Type B pancreatic cell (in vitro differentiated cells): ENCODE measurements around the gene RBM38. TPM values are rescaled to one million over a fixed set of nuclear protein-coding genes. Genes with fewer than 3 reads are reported as not detected.

Experiments used
- DNase-seq: peaks from one replicate; pipeline ENCODE4 v3.0.0; 2021; ENCODE audit warnings: mixed read lengths; ENCODE audit not compliant: unreplicated experiment; ENCODE audit errors: extremely low spot score
- H3K27ac Mint-ChIP-seq: 2 replicates; pipeline ENCODE4 v1.8.0; 2021; ENCODE audit warnings: mild to moderate bottlenecking, mixed read lengths
- H3K27me3 Mint-ChIP-seq: 2 replicates; pipeline ENCODE4 v1.8.0; 2021; ENCODE audit warnings: mixed read lengths
- H3K36me3 Mint-ChIP-seq: 2 replicates; pipeline ENCODE4 v1.8.0; 2021; ENCODE audit warnings: mixed read lengths
- H3K4me1 Mint-ChIP-seq: one replicate; pipeline ENCODE4 v1.8.0; 2021; ENCODE audit warnings: mixed read lengths; ENCODE audit not compliant: unreplicated experiment
- H3K4me3 Mint-ChIP-seq: 2 replicates; pipeline ENCODE4 v1.8.0; 2021; ENCODE audit warnings: mild to moderate bottlenecking, mixed read lengths
- H3K9me3 Mint-ChIP-seq: 2 replicates; pipeline ENCODE4 v1.8.0; 2021; ENCODE audit warnings: mixed read lengths
- CTCF ChIP-seq: fragments of 200-600 bp; sonication (generic); conservative IDR thresholded peaks from 2 replicates; pipeline ENCODE4 v1.5.0; 2021; ENCODE audit warnings: antibody characterized with exemption, mild to moderate bottlenecking
- total RNA-seq: library from RNA; stranded (reverse); gene quantifications from 2 replicates; pipeline ENCODE4 v1.2.1, GENCODE V29; 2021; ENCODE audit warnings: low replicate concordance

Gene RBM38
- total RNA-seq, 1 donor from 2014 or later, result 26.5 TPM

GRCh38 chr20:57420571-57421252, 29.5 kb downstream of the RBM38 start:
- Mint-ChIP-seq H3K27ac (no peak overlapping the region), H3K4me3 (no peak overlapping the region), H3K36me3 (no peaks in the 10 kb centered on the region), H3K9me3 (no peaks in the 10 kb centered on the region), H3K4me1 (peaks cover 17% of the 10 kb centered on the region), H3K27me3 (peaks cover 7% of the 10 kb centered on the region)
- DNase-seq, result no peak
- TF ChIP-seq CTCF, result no peak

GRCh38 chr20:57421253-57422220, 30.3 kb downstream of the RBM38 start:
- TF ChIP-seq CTCF, result no peak
- no peaks in the 10 kb centered on the region for H3K36me3 Mint-ChIP-seq
- peaks cover 17% of the 10 kb centered on the region for H3K4me1 Mint-ChIP-seq
- peaks cover 4% of the 10 kb centered on the region for H3K27me3 Mint-ChIP-seq
- no peak overlapping the region for H3K4me3 Mint-ChIP-seq
- H3K9me3 Mint-ChIP-seq, result no peaks in the 10 kb centered on the region
- DNase-seq, result no peak
- no peak overlapping the region for H3K27ac Mint-ChIP-seq

DNA sequence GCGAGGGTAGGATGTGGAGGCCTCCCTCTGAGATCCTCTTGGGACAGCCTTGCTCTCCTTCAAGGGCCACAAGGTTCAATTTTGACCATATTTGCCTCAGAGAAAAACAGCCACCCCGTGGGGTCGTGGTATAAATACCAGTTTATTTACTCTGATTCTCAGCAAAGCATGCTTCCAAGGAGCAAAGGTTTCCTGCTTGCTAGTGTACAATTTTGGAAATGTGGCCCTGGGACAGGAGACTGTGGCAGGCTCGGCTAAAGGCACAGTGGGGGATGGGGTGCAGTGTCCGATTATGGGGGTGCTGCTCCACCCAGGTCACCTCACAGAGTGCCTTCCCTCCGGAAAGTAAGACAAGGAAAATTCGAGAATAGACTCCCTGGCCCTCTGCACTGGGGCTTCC, 31.1 kb downstream of the RBM38 start:
- Mint-ChIP-seq H3K27me3 (peaks cover 2% of the 10 kb centered on the region), H3K36me3 (no peaks in the 10 kb centered on the region), H3K4me3 (no peak overlapping the region), H3K9me3 (no peaks in the 10 kb centered on the region), H3K27ac (no peak overlapping the region), H3K4me1 (peaks cover 17% of the 10 kb centered on the region)
- no peak for DNase-seq
- no peak for TF ChIP-seq CTCF

- no peak for DNase-seq
- H3K27me3 Mint-ChIP-seq, result no peaks in the 10 kb centered on the region
- H3K9me3 Mint-ChIP-seq, result no peaks in the 10 kb centered on the region
- H3K4me1 Mint-ChIP-seq, result peaks cover 8% of the 10 kb centered on the region
- no peak overlapping the region for H3K27ac Mint-ChIP-seq
- no peak for TF ChIP-seq CTCF
- no peak overlapping the region for H3K4me3 Mint-ChIP-seq
- H3K36me3 Mint-ChIP-seq, result no peaks in the 10 kb centered on the region
Observed at GRCh38 chr20:57425150-57426013, 34.2 kb downstream of the RBM38 start.

DNA sequence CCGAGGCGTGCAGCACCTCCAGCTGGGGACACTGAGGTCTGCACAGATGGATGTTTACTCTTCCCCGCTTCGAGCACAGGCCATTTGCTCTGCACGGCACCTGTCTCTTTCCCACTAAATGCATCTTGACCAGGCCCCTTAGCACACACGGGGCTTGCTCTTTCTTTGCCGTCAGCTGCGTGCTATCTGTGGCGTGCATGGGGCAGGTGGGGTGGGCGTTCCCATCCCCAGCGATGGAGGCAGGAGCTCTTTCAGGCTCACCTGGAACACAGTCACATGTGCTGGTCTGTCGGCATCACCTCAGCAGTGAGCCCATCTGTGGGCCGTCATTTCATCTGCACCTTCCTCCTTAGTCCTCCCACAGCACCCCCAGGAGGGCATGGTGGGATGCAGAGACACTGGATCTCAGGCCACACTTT, 35.1 kb downstream of the RBM38 start:
- no peak for TF ChIP-seq CTCF
- peaks cover 8% of the 10 kb centered on the region for H3K4me1 Mint-ChIP-seq

More for the DNA sequence above, 35.1 kb downstream of the RBM38 start:
- no peak for DNase-seq
- Mint-ChIP-seq H3K27me3 (no peaks in the 10 kb centered on the region), H3K4me3 (no peak overlapping the region), H3K36me3 (no peaks in the 10 kb centered on the region), H3K9me3 (no peaks in the 10 kb centered on the region), H3K27ac (no peak overlapping the region)
